ENCODE data around the gene MACC1.

MACC1 gene

DNA sequence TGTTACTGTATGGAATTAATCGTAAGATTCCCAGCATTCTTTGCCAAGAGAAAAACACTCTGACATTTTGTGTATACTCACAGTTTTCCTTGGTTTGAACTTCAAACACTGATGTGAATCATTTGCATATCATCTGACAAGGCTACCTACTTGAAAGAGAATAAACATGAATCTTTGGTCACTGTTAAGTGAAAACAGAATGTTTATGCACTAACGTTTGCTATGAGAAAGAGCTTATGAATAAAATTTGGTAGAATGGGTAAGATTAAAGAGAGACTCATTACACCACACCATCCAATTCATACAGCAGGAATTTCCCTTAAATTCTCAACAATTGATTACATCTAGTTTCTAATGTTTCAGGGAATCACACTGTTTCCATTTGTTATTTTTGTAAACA is 46.6 kb downstream of the MACC1 start:
- no peak overlapping the region for H3K9ac ChIP-seq (ENCODE audit: low read length)
- no peak overlapping the region for H3K4me3 ChIP-seq (ENCODE audit: low read depth, low read length, poor library complexity, severe bottlenecking)
- no peaks in the 10 kb centered on the region for H3F3A ChIP-seq (ENCODE audit: insufficient read depth, low read length)
- H4K20me1 ChIP-seq (ENCODE audit: insufficient read depth, low read length): no peaks in the 10 kb centered on the region
- H3K9me2 ChIP-seq (ENCODE audit: low read depth, low read length): no peaks in the 10 kb centered on the region
- H3K27me3 ChIP-seq (ENCODE audit: insufficient read depth, low read length): no peaks in the 10 kb centered on the region
- H3K79me2 ChIP-seq (ENCODE audit: insufficient read depth, low read length): no peaks in the 10 kb centered on the region
- no peak overlapping the region for H2AFZ ChIP-seq (ENCODE audit: low read length)
- TF ChIP-seq, protein P1, sequence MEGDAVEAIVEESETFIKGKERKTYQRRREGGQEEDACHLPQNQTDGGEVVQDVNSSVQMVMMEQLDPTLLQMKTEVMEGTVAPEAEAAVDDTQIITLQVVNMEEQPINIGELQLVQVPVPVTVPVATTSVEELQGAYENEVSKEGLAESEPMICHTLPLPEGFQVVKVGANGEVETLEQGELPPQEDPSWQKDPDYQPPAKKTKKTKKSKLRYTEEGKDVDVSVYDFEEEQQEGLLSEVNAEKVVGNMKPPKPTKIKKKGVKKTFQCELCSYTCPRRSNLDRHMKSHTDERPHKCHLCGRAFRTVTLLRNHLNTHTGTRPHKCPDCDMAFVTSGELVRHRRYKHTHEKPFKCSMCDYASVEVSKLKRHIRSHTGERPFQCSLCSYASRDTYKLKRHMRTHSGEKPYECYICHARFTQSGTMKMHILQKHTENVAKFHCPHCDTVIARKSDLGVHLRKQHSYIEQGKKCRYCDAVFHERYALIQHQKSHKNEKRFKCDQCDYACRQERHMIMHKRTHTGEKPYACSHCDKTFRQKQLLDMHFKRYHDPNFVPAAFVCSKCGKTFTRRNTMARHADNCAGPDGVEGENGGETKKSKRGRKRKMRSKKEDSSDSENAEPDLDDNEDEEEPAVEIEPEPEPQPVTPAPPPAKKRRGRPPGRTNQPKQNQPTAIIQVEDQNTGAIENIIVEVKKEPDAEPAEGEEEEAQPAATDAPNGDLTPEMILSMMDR (IDR thresholded peaks at IDR 0.05; ENCODE audit: low read length): no peak
- TF ChIP-seq EZH2 (IDR thresholded peaks at IDR 0.05; ENCODE audit: borderline replicate concordance, low read length): no peak
- peaks cover 23% of the 10 kb centered on the region; the same call in 1 of the 2 replicates for H3K36me3 ChIP-seq (ENCODE audit: insufficient read depth, low read length)
- no peaks in the 10 kb centered on the region for H3K4me1 ChIP-seq (ENCODE audit: insufficient read depth, low read length, severe bottlenecking)
- no peaks in the 10 kb centered on the region for H3K9me3 ChIP-seq (ENCODE audit: low read length)
- no peak overlapping the region for H3K27ac ChIP-seq (ENCODE audit: low read depth, low read length, poor library complexity, severe bottlenecking)
- no peak overlapping the region for H3K4me2 ChIP-seq (ENCODE audit: low read length)

DNA sequence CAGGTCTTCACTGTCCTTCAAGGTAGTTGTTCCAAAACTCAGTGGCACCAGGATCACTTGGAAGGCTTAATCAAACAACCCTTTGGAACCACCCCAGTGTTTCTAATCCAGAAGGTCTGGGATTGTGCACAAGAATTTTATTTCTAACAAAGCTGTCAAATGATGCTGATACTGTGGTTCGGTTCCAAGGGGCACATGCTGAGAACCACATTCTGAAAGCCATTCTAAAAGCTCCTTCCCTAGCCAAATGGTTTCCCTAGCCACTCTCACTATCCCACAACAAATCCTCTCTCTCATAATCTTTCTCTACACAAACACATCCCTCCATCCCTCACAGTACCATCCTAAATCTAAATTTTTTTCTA is 52.1 kb downstream of the MACC1 start:
- Histone ChIP-seq H3K4me3 (ENCODE audit: low read depth, low read length, poor library complexity, severe bottlenecking) (no peak overlapping the region), H3F3A (ENCODE audit: insufficient read depth, low read length) (no peaks in the 10 kb centered on the region), H3K9ac (ENCODE audit: low read length) (no peak overlapping the region), H2AFZ (ENCODE audit: low read length) (no peak overlapping the region), H3K9me3 (ENCODE audit: low read length) (no peaks in the 10 kb centered on the region), H3K9me2 (ENCODE audit: low read depth, low read length) (no peaks in the 10 kb centered on the region), H3K27me3 (ENCODE audit: insufficient read depth, low read length) (no peaks in the 10 kb centered on the region), H3K4me1 (ENCODE audit: insufficient read depth, low read length, severe bottlenecking) (no peaks in the 10 kb centered on the region), H3K79me2 (ENCODE audit: insufficient read depth, low read length) (no peaks in the 10 kb centered on the region), H4K20me1 (ENCODE audit: insufficient read depth, low read length) (no peaks in the 10 kb centered on the region), H3K36me3 (ENCODE audit: insufficient read depth, low read length) (peaks cover 36% of the 10 kb centered on the region; the same call in 1 of the 2 replicates), H3K4me2 (ENCODE audit: low read length) (no peak overlapping the region), H3K27ac (ENCODE audit: low read depth, low read length, poor library complexity, severe bottlenecking) (no peak overlapping the region)
- TF ChIP-seq EZH2 (IDR thresholded peaks at IDR 0.05; ENCODE audit: borderline replicate concordance, low read length): no peak
- TF ChIP-seq, protein P1 (IDR thresholded peaks at IDR 0.05; ENCODE audit: low read length): no peak

DNA sequence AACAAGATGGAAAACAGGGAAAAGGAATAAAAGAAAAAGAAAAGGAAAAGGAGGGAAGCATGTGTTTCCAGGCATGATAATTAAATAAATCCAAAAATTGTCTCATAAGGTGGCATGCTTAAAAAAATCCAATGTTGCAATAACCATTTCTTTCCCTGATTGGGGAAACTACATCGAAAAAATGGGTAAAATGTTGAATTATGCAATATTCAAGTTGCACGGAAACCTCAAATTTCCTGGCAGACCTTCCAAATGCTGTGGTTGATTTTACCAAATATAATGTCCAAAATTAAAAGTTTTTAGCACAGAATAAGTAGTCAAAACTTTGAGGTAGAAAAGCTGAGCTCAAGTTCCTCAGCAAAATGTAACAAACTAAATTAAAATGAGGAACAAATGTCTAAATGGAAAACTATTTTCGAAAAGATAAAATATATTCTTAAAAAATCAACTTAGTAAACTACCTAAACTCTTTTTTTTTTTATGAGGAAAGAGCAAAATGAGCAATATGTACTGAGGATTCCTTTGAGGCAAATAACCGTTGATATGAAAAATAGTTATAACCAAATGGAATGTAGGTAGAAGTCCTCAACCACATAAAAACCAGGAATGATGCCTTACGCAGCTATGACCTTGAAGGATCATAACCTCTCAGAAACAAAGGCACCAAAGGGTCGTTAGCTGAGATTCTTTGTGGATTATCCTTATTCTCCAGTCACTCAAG is 52.6 kb downstream of the MACC1 start:
- Histone ChIP-seq H3K9ac (ENCODE audit: low read length) (no peak overlapping the region), H3K9me3 (ENCODE audit: low read length) (no peaks in the 10 kb centered on the region), H3K4me3 (ENCODE audit: low read depth, low read length, poor library complexity, severe bottlenecking) (no peak overlapping the region), H2AFZ (ENCODE audit: low read length) (no peak overlapping the region), H4K20me1 (ENCODE audit: insufficient read depth, low read length) (no peaks in the 10 kb centered on the region), H3K27ac (ENCODE audit: low read depth, low read length, poor library complexity, severe bottlenecking) (no peak overlapping the region), H3K4me2 (ENCODE audit: low read length) (no peak overlapping the region), H3F3A (ENCODE audit: insufficient read depth, low read length) (no peaks in the 10 kb centered on the region), H3K9me2 (ENCODE audit: low read depth, low read length) (no peaks in the 10 kb centered on the region), H3K4me1 (ENCODE audit: insufficient read depth, low read length, severe bottlenecking) (no peaks in the 10 kb centered on the region), H3K79me2 (ENCODE audit: insufficient read depth, low read length) (no peaks in the 10 kb centered on the region), H3K36me3 (ENCODE audit: insufficient read depth, low read length) (peaks cover 41% of the 10 kb centered on the region; the same call in 1 of the 2 replicates), H3K27me3 (ENCODE audit: insufficient read depth, low read length) (no peaks in the 10 kb centered on the region)
- TF ChIP-seq, protein P1 (IDR thresholded peaks at IDR 0.05; ENCODE audit: low read length): no peak
- no peak for TF ChIP-seq EZH2 (IDR thresholded peaks at IDR 0.05; ENCODE audit: borderline replicate concordance, low read length)

Measured in OCI-LY1 (cell line).